Stimulated activated naive CD8-positive, alpha-beta T cell treated with anti-CD3 and anti-CD28 coated beads, Interleukin-15, amount 100 ng/mL, for 72 hours (primary cell): Measurements from ENCODE around the gene CABLES1.

Source experiments
- ATAC-seq: fragments of 150-1000 bp; cut with Tn5 transposase; 2 replicates; pipeline ENCODE4 v1.10.0; 2021; ENCODE audit warnings: mild to moderate bottlenecking, moderate library complexity
- DNase-seq, 2 donors: peaks; one replicate each; pipeline ENCODE4 v3.0.0; 2021 to 2022
- H3K27ac Mint-ChIP-seq, 2 donors: one replicate each; pipeline ENCODE4 v1.8.0; 2022; ENCODE audit warnings: mild to moderate bottlenecking in 2 of 2, mixed read lengths in 2 of 2, moderate library complexity in 2 of 2
- H3K27me3 Mint-ChIP-seq: one replicate; pipeline ENCODE4 v1.8.0; 2022; ENCODE audit warnings: mixed read lengths
- H3K4me1 Mint-ChIP-seq: one replicate; pipeline ENCODE4 v1.8.0; 2022; ENCODE audit warnings: mild to moderate bottlenecking, mixed read lengths
- H3K4me3 Mint-ChIP-seq, 2 donors: one replicate each; pipeline ENCODE4 v1.8.0; 2022; ENCODE audit warnings: mild to moderate bottlenecking in 2 of 2, mixed read lengths in 2 of 2, moderate library complexity in 1 of 2
- H3K9me3 Mint-ChIP-seq, 2 donors: one replicate each; pipeline ENCODE4 v1.8.0; 2022; ENCODE audit warnings: mixed read lengths in 2 of 2

CABLES1 gene

DNA sequence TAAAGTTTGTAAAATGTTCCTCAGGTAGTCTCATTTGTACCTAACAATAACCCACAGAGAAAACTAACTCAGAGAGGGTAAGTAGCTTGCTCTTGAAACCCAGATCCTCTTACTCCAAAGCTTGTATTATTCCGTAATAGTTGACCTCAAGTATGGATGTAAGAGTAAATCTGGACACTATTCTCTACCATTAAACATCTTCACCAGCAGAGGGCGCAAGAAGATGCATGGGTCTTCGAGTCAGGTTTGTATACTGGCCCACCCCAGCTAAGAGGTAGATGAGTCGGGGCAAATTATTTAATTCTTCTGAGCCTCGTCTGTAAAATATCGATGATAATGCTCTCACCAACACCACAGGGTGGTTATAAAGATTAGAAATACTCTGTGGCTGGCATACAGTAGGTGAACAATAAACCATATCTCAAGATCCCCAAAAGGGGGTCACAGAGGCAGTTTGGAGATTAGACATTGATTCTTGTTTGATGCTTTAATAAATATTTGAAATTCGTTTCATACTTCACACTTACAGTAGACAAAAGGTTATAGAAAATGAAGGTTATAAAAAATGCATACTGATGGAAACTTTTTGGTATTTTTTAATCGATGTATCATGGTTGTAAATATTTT is 3.5 kb upstream of the CABLES1 start:
- H3K9me3 Mint-ChIP-seq: no peaks in the 10 kb centered on the region
- no peak overlapping the region for H3K4me3 Mint-ChIP-seq
- no peak overlapping the region for H3K27ac Mint-ChIP-seq
- H3K27me3 Mint-ChIP-seq: peaks cover 33% of the 10 kb centered on the region
- DNase-seq: peak; percentile 54 to 56
- no peak for ATAC-seq
- H3K4me1 Mint-ChIP-seq: peaks cover 26% of the 10 kb centered on the region

- ATAC-seq (peak; percentile 44), DNase-seq (peak; percentile 31 to 41)
- Mint-ChIP-seq H3K9me3 (no peaks in the 10 kb centered on the region), H3K4me1 (peaks cover 36% of the 10 kb centered on the region), H3K27me3 (peaks cover 51% of the 10 kb centered on the region), H3K27ac (peak overlapping the region; percentile 5 to 40), H3K4me3 (peak overlapping the region; percentile 90 to 92)
Observed at GRCh38 chr18:23133860-23134779, 1.2 kb upstream of the CABLES1 start.

DNA sequence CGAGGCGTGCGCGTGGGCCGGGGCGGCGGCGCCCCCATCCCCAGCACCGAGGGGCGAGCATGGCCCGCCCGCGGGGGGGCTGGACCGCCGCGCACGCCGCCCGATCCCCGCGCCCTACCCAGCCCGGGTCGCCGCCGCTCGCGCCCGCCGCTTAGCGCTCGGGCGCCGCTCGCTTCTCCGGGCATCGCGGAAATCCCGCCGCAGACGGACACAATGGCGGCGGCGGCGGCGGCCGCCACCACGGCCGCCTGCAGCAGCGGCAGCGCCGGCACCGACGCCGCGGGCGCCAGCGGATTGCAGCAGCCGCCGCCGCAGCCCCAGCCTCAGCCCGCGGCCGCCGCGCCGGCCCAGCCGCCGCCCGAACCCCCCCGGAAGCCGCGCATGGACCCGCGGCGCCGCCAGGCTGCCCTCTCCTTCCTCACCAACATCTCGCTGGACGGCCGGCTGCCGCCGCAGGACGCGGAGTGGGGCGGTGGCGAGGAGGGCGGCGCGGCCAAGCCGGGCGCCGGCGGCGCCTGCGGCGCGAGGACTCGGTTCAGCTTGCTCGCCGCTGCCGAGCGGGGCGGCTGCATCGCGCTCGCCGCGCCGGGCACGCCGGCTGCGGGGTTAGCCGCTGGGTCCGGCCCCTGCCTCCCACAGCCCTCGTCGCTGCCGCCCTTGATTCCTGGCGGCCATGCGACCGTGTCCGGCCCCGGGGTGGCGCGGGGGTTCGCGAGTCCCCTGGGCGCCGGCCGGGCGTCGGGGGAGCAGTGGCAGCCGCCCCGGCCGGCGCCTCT is 453 bp downstream of the CABLES1 start:
- DNase-seq (peak; percentile 24 to 41), ATAC-seq (peak; percentile 53)
- Mint-ChIP-seq H3K27me3 (peaks cover 51% of the 10 kb centered on the region), H3K9me3 (no peaks in the 10 kb centered on the region), H3K27ac (no peak overlapping the region), H3K4me1 (peaks cover 41% of the 10 kb centered on the region), H3K4me3 (peak overlapping the region; percentile 75 to 84)

DNA sequence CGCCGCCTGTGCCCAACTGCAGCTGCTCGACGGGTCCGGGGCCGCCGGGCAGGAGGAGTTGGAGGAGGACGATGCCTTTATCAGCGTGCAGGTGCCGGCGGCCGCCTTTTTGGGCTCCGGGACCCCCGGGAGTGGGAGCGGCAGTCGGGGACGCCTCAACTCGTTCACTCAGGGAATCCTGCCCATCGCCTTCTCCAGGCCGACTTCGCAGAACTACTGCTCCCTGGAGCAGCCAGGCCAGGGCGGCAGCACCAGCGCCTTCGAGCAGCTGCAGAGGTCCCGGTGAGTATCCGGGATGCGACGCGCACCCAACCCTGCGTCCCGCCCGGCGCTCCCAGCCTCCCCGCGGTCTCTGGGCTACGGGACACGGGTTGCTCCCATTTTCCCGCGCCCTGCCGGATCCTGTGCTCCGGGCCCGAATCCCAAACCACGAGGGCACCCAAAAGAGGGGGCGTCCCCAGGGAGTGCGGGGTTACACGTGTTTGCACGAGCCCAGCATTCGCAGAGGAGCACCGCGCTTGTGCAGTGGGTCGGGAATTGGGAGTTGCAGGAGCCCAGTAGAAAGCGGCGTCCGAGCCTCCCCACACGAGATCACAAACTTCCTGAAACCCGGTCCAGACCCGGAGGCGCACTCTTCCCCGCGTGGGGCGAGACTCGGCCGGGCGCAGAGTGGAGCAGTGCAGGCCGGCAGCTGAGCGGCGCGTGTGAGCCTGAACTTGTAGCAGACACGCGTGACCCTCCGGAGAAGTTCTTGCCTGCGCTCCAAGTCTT is 1.2 kb downstream of the CABLES1 start:
- ATAC-seq: peak; percentile 59
- Mint-ChIP-seq H3K9me3 (no peaks in the 10 kb centered on the region), H3K4me3 (peak overlapping the region; percentile 42 to 84), H3K27ac (no peak overlapping the region), H3K4me1 (peaks cover 46% of the 10 kb centered on the region), H3K27me3 (peaks cover 56% of the 10 kb centered on the region)
- DNase-seq: peak; percentile 29 to 52

DNA sequence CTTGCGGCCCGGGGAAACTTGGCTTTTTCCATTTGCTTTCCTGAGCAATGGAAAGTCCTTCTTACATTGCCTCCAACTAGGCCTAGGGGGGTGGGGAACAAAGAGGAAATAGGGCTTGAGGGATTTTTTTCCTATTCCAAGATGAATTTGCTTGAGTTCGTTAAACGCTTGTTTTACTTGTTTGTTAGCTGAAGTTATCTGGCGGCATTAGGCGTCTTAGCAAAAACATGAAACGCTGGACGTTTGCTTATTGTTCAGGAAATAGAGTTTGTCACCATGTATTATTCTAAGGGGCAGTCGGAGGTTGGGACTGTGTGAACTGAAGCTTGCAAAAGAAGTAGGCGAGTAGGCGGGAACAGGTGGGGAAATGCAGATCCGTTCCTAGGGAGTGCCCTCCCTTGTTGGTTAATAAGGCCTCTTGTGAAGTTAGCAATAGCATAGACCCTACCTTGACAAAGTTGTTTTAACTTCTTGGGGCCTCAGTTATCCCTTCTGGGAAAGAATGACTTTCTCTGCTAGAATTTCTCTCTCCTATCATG is 1.9 kb downstream of the CABLES1 start:
- peaks cover 58% of the 10 kb centered on the region for H3K27me3 Mint-ChIP-seq
- peaks cover 46% of the 10 kb centered on the region for H3K4me1 Mint-ChIP-seq
- peak overlapping the region; percentile 42 to 84 for H3K4me3 Mint-ChIP-seq
- no peaks in the 10 kb centered on the region for H3K9me3 Mint-ChIP-seq
- H3K27ac Mint-ChIP-seq: peak overlapping the region in 1 of 2 donors; percentile 7
- ATAC-seq (no peak), DNase-seq (no peak)

GRCh38 chr18:23137788-23138216 is 2.5 kb downstream of the CABLES1 start:
- Mint-ChIP-seq H3K4me3 (peak overlapping the region; percentile 23 to 84), H3K4me1 (peaks cover 51% of the 10 kb centered on the region), H3K9me3 (no peaks in the 10 kb centered on the region), H3K27me3 (peaks cover 54% of the 10 kb centered on the region), H3K27ac (no peak overlapping the region)
- ATAC-seq (no peak), DNase-seq (no peak)

GRCh38 chr18:23138471-23138870 is 3.2 kb downstream of the CABLES1 start:
- Mint-ChIP-seq H3K27ac (no peak overlapping the region), H3K4me3 (no peak overlapping the region), H3K27me3 (peaks cover 54% of the 10 kb centered on the region), H3K4me1 (peaks cover 58% of the 10 kb centered on the region), H3K9me3 (no peaks in the 10 kb centered on the region)
- ATAC-seq (no peak), DNase-seq (no peak)

DNA sequence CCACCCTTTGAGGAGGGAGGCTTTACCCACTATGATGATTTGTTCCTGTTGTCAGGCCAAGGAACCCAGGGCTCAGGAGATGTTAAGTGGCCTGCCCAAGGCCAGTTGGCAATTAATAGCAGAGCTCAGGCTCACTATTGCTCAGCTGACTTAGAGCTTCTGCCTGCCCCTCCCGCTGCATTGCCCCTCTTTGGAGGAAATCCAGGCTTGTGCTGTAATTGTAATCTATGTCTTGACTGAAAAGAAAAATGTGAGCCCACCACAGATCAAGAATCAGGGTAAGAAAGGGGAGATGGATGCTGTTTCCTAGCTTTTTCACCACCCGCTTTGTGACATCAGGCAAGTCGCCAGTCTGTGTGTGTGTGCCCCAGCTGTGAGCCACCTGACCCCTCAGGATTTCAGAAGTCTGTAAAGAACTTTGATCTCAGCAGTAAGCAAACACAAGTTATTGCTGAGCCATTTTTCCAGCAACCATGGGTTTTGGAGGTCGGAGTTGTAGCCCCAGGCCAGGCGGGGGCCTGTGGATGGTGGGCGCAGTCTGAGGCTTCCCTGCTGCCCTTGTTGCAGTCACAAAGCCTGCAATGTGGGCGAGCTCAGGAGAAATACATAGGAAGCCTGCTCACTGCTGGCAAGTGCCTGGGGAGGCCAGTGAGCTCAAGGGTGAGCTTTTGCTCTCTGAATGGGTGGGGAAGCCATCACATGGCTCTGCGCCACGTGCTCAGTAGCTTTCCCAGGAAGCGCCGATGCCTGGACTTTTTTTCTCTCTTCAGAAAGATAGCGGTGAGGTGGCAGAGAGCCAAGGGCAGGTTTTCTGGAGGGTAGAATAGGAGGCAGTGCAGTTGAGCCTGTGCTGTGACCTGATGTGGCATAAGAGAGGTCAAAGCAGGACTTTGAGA is 6.1 kb downstream of the CABLES1 start:
- H3K4me3 Mint-ChIP-seq: no peak overlapping the region
- H3K4me1 Mint-ChIP-seq: peaks cover 50% of the 10 kb centered on the region
- peaks cover 33% of the 10 kb centered on the region for H3K27me3 Mint-ChIP-seq
- ATAC-seq: no peak
- no peak for DNase-seq
- H3K27ac Mint-ChIP-seq: peak overlapping the region in 1 of 2 donors; percentile 4
- no peaks in the 10 kb centered on the region for H3K9me3 Mint-ChIP-seq

DNA sequence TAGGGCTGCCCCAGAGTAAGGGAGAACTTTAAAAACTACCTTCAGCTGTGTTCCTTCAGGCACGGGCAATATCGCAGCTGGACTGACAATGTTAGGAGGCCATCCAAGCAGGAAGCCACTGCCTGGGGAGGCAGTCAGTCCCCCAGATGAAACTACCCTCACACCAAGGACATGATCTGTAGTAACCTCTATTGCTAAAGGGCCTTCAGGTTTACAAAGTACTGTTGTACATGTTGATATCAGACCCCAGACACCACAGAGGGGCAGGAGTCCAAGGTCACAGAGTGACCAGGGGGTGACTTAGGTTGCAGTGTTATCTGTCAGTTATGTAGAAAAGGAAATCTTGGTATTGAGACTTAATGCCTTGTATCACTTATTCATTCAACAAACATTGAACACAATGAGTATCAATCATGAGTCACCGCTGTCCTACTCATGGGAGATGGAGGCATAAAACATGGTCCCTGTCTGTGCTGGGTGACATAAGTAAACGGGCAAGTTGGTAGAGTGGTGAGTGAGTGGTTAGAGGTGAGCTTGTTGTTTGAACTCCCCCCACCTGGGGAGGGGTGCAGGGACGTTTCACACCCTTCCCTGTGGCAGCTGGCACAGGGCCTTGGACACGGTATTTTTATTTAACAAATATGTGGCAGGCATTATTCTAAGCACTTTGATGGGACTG is 7.1 kb downstream of the CABLES1 start:
- Mint-ChIP-seq H3K9me3 (no peaks in the 10 kb centered on the region), H3K27me3 (peaks cover 23% of the 10 kb centered on the region), H3K4me3 (no peak overlapping the region), H3K4me1 (peaks cover 41% of the 10 kb centered on the region), H3K27ac (no peak overlapping the region)
- DNase-seq (no peak), ATAC-seq (no peak)

DNA sequence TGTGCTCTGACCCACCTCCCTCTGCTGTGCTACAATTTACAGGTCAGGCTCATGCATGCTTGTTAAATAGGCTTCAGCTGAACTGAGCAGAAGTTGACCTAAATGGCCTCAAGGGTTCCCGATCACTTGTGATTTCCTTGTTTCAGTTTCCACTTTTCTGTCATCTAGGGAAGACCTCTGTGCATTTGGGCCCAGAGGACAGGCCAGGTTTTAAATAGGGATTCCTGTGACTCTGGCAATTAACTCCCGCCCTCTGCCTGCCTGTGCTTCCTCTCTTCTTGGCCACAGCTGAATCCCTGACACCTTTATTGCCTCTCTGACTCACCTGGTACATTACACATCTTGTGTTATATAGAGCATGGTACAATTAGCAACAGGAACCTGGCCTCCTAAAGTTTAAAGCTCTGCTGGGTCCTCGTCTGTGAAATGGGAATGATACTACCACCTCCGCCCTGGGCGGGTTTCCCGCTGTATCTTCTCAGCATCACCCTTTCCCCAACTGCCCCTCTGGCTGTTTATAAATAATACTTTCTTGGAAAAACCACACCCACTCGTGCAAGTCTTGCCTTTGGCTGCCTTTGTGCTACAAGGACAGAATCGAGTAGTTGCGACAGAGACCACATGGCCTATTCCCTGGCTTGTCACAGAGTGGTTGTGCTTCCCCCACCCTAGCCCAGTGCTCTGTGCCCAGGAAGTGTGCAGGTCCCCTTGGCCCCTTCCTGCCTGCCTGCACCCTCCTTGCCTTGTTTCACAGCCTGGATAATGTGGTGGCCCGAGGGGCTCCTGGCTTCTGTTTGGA is 7.9 kb downstream of the CABLES1 start:
- no peaks in the 10 kb centered on the region for H3K9me3 Mint-ChIP-seq
- peak; percentile 75 for ATAC-seq
- peaks cover 36% of the 10 kb centered on the region for H3K4me1 Mint-ChIP-seq
- peaks cover 15% of the 10 kb centered on the region for H3K27me3 Mint-ChIP-seq
- H3K4me3 Mint-ChIP-seq: no peak overlapping the region
- peak overlapping the region in 1 of 2 donors; percentile 64 for H3K27ac Mint-ChIP-seq
- DNase-seq: no peak

DNA sequence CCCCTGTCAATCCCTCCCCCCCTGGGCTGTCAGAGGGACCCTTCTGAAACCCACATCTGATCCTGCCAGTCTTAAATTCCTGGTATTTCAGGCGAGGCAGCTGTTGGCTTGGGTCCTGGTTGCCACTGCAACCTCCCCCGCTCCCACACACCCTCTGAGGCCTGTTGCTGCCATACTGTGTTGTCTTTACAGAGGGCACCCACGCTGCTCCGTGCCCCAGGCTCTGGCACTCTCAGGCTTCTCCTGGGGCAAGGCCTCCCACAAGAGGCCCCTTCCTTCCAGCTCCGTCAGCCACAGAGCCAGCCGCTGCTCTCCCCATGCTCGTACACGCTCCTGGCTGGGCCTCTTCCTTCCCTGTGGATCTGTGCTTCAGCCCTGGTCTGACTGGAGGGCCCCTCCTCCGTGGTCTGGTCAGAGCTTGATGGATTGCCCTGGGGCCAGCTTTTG is 8.6 kb downstream of the CABLES1 start:
- ATAC-seq: no peak
- DNase-seq: no peak
- Mint-ChIP-seq H3K27ac (peak overlapping the region; percentile 4 to 43), H3K4me1 (peaks cover 36% of the 10 kb centered on the region), H3K9me3 (no peaks in the 10 kb centered on the region), H3K27me3 (peaks cover 10% of the 10 kb centered on the region), H3K4me3 (peak overlapping the region in 1 of 2 donors; percentile 24)

DNA sequence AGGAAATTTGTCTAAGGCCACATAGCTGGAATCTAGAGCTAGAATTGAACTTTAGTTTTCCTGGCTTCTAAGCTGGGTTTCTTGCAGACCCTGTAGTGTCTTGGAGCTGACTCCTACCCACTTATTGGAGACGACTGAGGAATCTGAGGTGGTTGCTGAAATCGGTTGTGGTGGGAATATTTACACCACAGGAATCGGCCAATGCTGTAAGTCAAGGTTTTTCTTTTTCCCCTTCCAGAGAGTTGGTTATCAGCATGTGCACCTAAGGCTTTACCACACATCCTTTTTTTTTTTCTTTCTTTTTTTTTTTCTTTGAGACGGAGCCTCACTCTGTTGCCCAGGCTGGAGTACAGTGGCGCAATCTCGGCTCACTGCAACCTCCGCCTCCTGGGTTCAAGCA is 9.4 kb downstream of the CABLES1 start:
- peaks cover 10% of the 10 kb centered on the region for H3K27me3 Mint-ChIP-seq
- H3K9me3 Mint-ChIP-seq: no peaks in the 10 kb centered on the region
- ATAC-seq: no peak
- no peak overlapping the region for H3K27ac Mint-ChIP-seq
- DNase-seq: no peak
- H3K4me1 Mint-ChIP-seq: peaks cover 35% of the 10 kb centered on the region
- no peak overlapping the region for H3K4me3 Mint-ChIP-seq

- no peak for ATAC-seq
- Mint-ChIP-seq H3K9me3 (no peaks in the 10 kb centered on the region), H3K4me3 (no peak overlapping the region)
Observed at GRCh38 chr18:23145621-23146020, 10.3 kb downstream of the CABLES1 start.

More at GRCh38 chr18:23145621-23146020, 10.3 kb downstream of the CABLES1 start:
- Mint-ChIP-seq H3K27me3 (peaks cover 10% of the 10 kb centered on the region), H3K27ac (peak overlapping the region in 1 of 2 donors; percentile 12), H3K4me1 (peaks cover 31% of the 10 kb centered on the region)
- no peak for DNase-seq
